Spleen (tissue), 11 donors: ENCODE results near the gene ARNT2. TPM values are rescaled to one million over a fixed set of nuclear protein-coding genes. Genes with fewer than 3 reads are reported as not detected.

Experiments
- DNase-seq: peaks from one replicate; pipeline ENCODE4 v3.0.0-alpha.2; 2020
- H3K27ac ChIP-seq, 8 donors: fragments of 200-600 bp; sonication (generic) in 7 of 8; 1 replicate in 4 of 8; 2 replicates in 4 of 8; pipeline versions ENCODE4 v1.5.0 to v1.8.0; 2016 to 2021; ENCODE audit warnings: inconsistent platforms in 4 of 8, mild to moderate bottlenecking in 4 of 8, moderate library complexity in 1 of 8
- H3K27me3 ChIP-seq, 7 donors: fragments of 200-600 bp; sonication (generic) in 6 of 7; replicated peaks in 1 of 7; 1 replicate in 4 of 7; 2 replicates in 3 of 7; pipeline versions ENCODE4 v1.5.0 to v1.8.0; 2016 to 2021; ENCODE audit warnings: inconsistent platforms in 3 of 7, mild to moderate bottlenecking in 1 of 7
- H3K36me3 ChIP-seq, 6 donors: fragments of 200-600 bp; sonication (generic) in 5 of 6; 1 replicate in 4 of 6; 2 replicates in 2 of 6; pipeline versions ENCODE4 v1.5.0 to v1.8.0; 2016 to 2021; ENCODE audit warnings: inconsistent platforms in 2 of 6
- H3K4me1 ChIP-seq, 6 donors: fragments of 200-600 bp; sonication (generic) in 5 of 6; 1 replicate in 3 of 6; 2 replicates in 3 of 6; pipeline versions ENCODE4 v1.5.0 to v1.8.0; 2016 to 2021; ENCODE audit warnings: inconsistent platforms in 3 of 6
- H3K4me3 ChIP-seq, 8 donors: fragments of 200-600 bp; sonication (generic) in 7 of 8; 1 replicate in 4 of 8; 2 replicates in 4 of 8; pipeline versions ENCODE4 v1.5.0 to v1.8.0; 2016 to 2021; ENCODE audit warnings: inconsistent platforms in 4 of 8, mild to moderate bottlenecking in 4 of 8, moderate library complexity in 2 of 8
- H3K9me3 ChIP-seq, 8 donors: fragments of 200-600 bp; sonication (generic) in 7 of 8; 1 replicate in 4 of 8; 2 replicates in 4 of 8; pipeline versions ENCODE4 v1.5.0 to v1.8.0; 2016 to 2021; ENCODE audit warnings: inconsistent platforms in 4 of 8
- POLR2A ChIP-seq, 3 donors: fragments of 450-650 bp; IDR thresholded peaks; one replicate each; pipeline ENCODE4 v1.5.1; 2017; ENCODE audit warnings: antibody characterized with exemption in 3 of 3, mild to moderate bottlenecking in 1 of 3
- POLR2AphosphoS5 ChIP-seq, 3 donors: sonication (generic); formaldehyde crosslinking; IDR thresholded peaks; one replicate each; pipeline ENCODE4 v1.5.1; 2017; ENCODE audit warnings: antibody characterized with exemption in 3 of 3
- WGBS, 5 donors: extraction: QIAGEN DNeasy Blood & Tissue Kit in 3 of 5; methylation state at CpG; one replicate each; pipeline versions ENCODE4 v1.1.5 to v1.1.7; 2013 to 2018; 5-methylcytosine and 5-hydroxymethylcytosine counted together
- intact Hi-C: fragments of 100-400 bp; cut with DNase I; formaldehyde crosslinking; loops from one replicate; pipeline ENCODE4 v1.15.0; 2023; ENCODE audit warnings: low total_unique reads
- polyA plus RNA-seq, 3 donors: library from polyadenylated mRNA; stranded (reverse); fragments of 200-250 nt; gene quantifications; one replicate each; pipeline ENCODE4 v1.2.1, GENCODE V29; 2013
- total RNA-seq, 7 donors: library from RNA; depleted of rRNA in 3 of 7; stranded (reverse); fragments of >200 nt in 3 of 7; fragmentation: NEBNext Ultra II Directional in 4 of 7; extraction: Animal tissue kit (Norgen Biotek cat#: 25700) in 4 of 7; gene quantifications; one replicate each; pipeline versions ENCODE4 v1.1.0 to v1.2.1, GENCODE V29; 2016 to 2021
- TF ChIP-seq, protein P1 (sequence below), 11 experiments: fragments of 200-600 bp in 7 of 11; fragments of 450-650 bp in 4 of 11; sonication (generic) in 4 of 11; IDR thresholded peaks in 8 of 11; conservative IDR thresholded peaks in 3 of 11; 1 replicate in 7 of 11; 2 replicates in 4 of 11; pipeline versions ENCODE4 v1.4.0 to v1.8.0; 2016 to 2021; ENCODE audit warnings: antibody characterized with exemption in 11 of 11, inconsistent platforms in 4 of 11, mild to moderate bottlenecking in 1 of 11
- donor health status: healthy with polysubstance abuse.
- donor health status: DM: no; HTN: no; CAD: no; lungs with moderate emphysema.
- donor health status: DM: no; HTN: no; CAD: no.
- donor health status: Bipolar disorder and iron deficiency.
- donor health status: healthy.
- donor health status: DM: no; HTN: no; CAD: no.
- donor health status: DM: yes; HTN: yes; CAD: no.

Gene ARNT2
- total and polyA plus RNA-seq, 10 donors, result 1.9 to 12.3 (median 9.1) TPM

DNA sequence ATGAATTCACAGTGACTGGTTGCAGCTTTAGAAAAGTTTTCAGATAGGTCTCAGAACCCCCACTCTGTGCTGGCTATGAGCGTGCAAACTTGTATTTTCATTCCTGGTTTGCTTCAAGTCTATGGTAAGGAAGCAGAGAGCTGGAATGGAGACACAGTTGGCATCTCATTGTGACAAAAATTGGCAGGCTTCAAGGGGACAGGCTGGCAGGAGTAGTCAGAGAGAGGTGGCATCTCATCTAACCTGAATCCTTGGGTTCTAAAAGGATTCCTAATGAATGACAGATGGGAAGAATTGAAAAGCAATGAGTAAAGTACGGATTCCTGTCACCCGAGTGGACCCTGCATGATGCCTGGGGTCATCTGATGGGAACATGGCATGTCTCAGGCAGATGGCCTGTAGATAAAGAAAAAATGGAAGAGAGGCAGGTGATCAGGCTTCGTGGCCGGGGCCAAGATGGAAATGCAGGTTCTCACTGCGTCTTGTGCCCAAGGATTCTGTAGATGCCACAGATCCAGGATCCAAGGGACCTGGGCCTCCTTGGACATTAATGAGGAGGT, 201.5 kb downstream of the ARNT2 start:
- Histone ChIP-seq H3K27me3 (peaks cover 0 to 12% (median 0%) of the 10 kb centered on the region in 7 donors), H3K4me3 (no peak overlapping the region), H3K36me3 (no peaks in the 10 kb centered on the region), H3K4me1 (peaks cover 0 to 15% (median 0%) of the 10 kb centered on the region in 6 donors), H3K9me3 (no peaks in the 10 kb centered on the region), H3K27ac (no peak overlapping the region)
- DNase-seq, result no peak
- intact Hi-C loops, result no loop called here
- TF ChIP-seq POLR2A (IDR thresholded peaks at IDR 0.05) (no peak), POLR2AphosphoS5 (IDR thresholded peaks at IDR 0.05) (no peak)
- TF ChIP-seq, protein P1, sequence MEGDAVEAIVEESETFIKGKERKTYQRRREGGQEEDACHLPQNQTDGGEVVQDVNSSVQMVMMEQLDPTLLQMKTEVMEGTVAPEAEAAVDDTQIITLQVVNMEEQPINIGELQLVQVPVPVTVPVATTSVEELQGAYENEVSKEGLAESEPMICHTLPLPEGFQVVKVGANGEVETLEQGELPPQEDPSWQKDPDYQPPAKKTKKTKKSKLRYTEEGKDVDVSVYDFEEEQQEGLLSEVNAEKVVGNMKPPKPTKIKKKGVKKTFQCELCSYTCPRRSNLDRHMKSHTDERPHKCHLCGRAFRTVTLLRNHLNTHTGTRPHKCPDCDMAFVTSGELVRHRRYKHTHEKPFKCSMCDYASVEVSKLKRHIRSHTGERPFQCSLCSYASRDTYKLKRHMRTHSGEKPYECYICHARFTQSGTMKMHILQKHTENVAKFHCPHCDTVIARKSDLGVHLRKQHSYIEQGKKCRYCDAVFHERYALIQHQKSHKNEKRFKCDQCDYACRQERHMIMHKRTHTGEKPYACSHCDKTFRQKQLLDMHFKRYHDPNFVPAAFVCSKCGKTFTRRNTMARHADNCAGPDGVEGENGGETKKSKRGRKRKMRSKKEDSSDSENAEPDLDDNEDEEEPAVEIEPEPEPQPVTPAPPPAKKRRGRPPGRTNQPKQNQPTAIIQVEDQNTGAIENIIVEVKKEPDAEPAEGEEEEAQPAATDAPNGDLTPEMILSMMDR (IDR thresholded peaks at IDR 0.05 in 8 of 11, conservative IDR thresholded peaks at IDR 0.05 in 3 of 11), result no peak
- 82 to 89% (median 86%) methylated on average over 6 of the region's 6 CpGs for WGBS, 5 donors

DNA sequence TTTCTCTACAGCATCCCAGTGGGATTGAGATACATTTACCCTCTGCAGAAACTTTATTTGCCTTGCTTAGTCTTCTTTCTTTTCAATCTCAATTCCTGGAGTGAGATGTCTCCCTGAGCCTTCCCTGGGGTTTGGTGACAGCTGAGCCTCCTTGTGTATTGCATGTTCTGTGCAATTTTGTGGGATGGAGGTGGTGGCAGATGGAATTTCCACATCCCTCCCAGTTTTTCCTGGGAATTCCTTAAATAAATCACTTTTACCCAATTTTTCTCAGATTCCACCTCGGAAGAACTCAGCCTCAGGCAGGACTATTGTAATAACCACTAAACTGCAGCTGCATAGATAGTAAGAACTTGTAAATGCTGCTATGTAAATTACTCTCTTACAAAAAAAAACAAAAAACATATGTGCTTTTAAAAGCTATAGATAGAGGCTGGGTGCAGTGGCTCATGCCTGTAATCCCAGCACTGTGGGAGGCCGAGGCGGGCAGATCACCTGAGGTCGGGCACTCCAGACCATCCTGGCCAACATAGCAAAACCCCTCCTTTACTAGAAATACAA, 202.4 kb downstream of the ARNT2 start:
- Histone ChIP-seq H3K9me3 (no peaks in the 10 kb centered on the region), H3K27me3 (peaks cover 0 to 12% (median 0%) of the 10 kb centered on the region in 7 donors)
- TF ChIP-seq POLR2AphosphoS5 (IDR thresholded peaks at IDR 0.05), result no peak
- TF ChIP-seq, protein P1 (IDR thresholded peaks at IDR 0.05 in 8 of 11, conservative IDR thresholded peaks at IDR 0.05 in 3 of 11), result no peak
- TF ChIP-seq POLR2A (IDR thresholded peaks at IDR 0.05), result no peak

DNA sequence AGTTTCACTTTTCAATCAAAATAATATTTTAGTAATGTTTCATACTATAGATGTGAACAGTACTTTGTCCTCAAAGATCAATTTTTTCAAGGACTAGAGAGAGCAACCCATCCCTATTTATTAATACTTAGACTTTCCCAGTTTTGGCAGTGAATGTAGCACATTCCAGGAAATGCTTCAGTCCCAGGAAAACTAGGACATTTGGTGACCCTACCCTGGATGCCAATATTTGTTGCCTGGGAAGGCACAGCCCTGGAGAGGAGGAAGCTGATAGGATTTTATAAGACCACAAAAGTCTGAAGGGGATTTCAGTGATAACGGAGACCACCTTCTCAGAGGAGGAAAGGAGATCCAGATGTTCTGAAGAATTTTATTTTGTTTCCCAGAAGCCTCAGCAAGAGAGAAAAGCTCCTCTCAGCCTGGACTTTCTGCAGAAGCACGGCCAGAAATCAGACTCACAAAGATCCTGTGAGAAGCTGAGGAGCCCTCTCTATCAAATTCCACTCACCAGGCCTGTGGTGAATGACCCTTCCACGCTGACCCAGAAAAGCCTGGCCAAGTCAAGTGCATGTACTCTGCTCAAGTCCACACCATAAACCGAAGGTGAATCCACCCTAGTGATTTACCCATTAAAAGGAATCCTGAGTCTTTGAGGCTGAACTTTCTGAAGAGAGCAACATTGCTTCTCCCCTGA, 203.3 kb downstream of the ARNT2 start:
- peaks cover 0 to 16% (median 0%) of the 10 kb centered on the region in 7 donors for H3K27me3 ChIP-seq
- peak overlapping the region in 6 of 8 donors; percentile 22 to 58 (median 42) for H3K27ac ChIP-seq
- intact Hi-C loops, result no loop called here
- 65 to 80% (median 72%) methylated on average over 4 of the region's 4 CpGs for WGBS, 5 donors
- peaks cover 0 to 15% (median 0%) of the 10 kb centered on the region in 6 donors for H3K4me1 ChIP-seq
- no peak overlapping the region for H3K4me3 ChIP-seq
- TF ChIP-seq POLR2AphosphoS5 (IDR thresholded peaks at IDR 0.05) (no peak), POLR2A (IDR thresholded peaks at IDR 0.05) (no peak)
- TF ChIP-seq, protein P1 (IDR thresholded peaks at IDR 0.05 in 8 of 11, conservative IDR thresholded peaks at IDR 0.05 in 3 of 11), result no peak
- H3K9me3 ChIP-seq, result no peaks in the 10 kb centered on the region
- no peak for DNase-seq
- no peaks in the 10 kb centered on the region for H3K36me3 ChIP-seq

More for the DNA sequence above, 202.4 kb downstream of the ARNT2 start:
- Histone ChIP-seq H3K4me1 (peaks cover 0 to 15% (median 0%) of the 10 kb centered on the region in 6 donors), H3K4me3 (no peak overlapping the region), H3K36me3 (no peaks in the 10 kb centered on the region), H3K27ac (peak overlapping the region in 3 of 8 donors; percentile 27 to 44 (median 29))
- WGBS, 5 donors, result 83 to 98% (median 88%) methylated on average over 4 of the region's 4 CpGs
- DNase-seq, result no peak
- intact Hi-C loops, result no loop called here

DNA sequence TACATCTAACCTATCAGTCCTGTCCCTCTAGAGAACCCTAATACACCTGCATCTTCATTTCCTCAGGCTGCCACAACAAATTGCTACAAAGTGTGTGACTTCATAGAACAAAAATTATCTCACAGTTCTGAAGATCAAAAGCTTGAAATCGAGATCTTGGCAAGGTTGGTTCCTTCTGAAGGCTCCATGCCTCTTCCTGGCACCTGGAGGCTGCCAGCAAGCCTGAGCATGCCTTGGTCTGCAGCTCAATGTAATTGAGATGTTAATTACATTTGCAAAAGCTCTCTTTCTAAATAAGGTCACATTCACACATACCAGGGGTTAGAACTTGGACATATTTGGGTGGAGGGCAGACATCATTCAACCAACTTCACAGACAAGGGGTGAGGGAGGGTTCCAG, 204.5 kb downstream of the ARNT2 start:
- H3K36me3 ChIP-seq, result no peaks in the 10 kb centered on the region
- TF ChIP-seq POLR2AphosphoS5 (IDR thresholded peaks at IDR 0.05) (no peak), POLR2A (IDR thresholded peaks at IDR 0.05) (no peak)
- TF ChIP-seq, protein P1 (IDR thresholded peaks at IDR 0.05 in 8 of 11, conservative IDR thresholded peaks at IDR 0.05 in 3 of 11), result no peak
- no peaks in the 10 kb centered on the region for H3K9me3 ChIP-seq
- 43 to 54% (median 50%) methylated on average over 1 of the region's 1 CpG for WGBS, 5 donors
- DNase-seq, result no peak
- peaks cover 0 to 15% (median 0%) of the 10 kb centered on the region in 6 donors for H3K4me1 ChIP-seq
- no peak overlapping the region for H3K27ac ChIP-seq
- peaks cover 0 to 14% (median 0%) of the 10 kb centered on the region in 7 donors for H3K27me3 ChIP-seq
- no peak overlapping the region for H3K4me3 ChIP-seq
- intact Hi-C loops, result no loop called here
